GM18951 (cell line): ENCODE data around the gene HOXA13.

Experiments used
- POLR2A ChIP-seq: IDR thresholded peaks from 4 replicates; pipeline ENCODE4 v1.6.1; 2011; ENCODE audit warnings: mild to moderate bottlenecking; ENCODE audit not compliant: insufficient read length, insufficient read depth; ENCODE audit errors: extremely low read depth
- in situ Hi-C: fragments of 300-500 bp; cut with MboI; formaldehyde crosslinking; loops from one replicate; pipeline ENCODE4 v1.12.0; 2022; ENCODE audit warnings: low sequenced_read_pairs, mixed read lengths, inconsistent platforms; ENCODE audit not compliant: unreplicated experiment

HOXA13 gene

DNA sequence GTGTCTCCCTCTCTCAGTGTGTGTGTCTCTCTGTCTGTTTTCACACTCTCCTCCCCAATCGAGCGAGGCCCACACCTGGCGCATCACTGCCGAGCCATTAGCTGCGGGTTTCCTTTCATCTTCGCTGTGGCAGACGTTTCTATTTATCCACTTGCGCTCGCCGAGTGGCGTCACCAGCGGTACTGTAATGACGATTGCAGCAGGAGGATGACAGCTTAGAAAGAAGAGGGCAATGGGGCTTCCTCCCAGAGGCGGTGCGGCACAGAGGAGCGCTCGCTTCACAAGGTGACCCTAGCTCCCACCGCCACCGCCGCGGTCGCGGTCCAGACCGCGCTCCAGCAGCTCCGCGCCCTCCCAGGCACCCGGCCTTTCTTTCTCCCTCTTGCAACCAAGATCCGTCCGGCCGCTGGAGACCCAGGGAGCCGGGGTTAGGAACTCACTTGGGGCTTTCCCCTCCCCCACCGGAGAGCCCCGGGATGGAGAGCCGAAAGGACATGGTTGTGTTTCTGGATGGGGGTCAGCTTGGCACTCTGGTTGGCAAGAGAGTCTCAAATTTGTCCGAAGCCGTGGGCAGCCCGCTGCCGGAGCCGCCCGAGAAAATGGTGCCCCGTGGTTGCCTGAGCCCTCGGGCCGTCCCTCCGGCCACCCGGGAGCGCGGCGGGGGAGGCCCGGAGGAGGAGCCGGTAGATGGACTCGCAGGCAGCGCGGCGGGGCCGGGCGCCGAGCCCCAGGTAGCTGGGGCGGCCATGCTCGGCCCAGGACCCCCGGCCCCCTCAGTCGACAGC lies 42.9 kb upstream of the HOXA13 start, which contains the start of gene EVX1:
Gene EVX1 (plus strand): TSS at position 248 of the 785 bp plus-strand sequence. CDS start 229 bp downstream, at position 477.
- TF ChIP-seq POLR2A = no peak
- in situ Hi-C loops = loop anchor here (10.0 kb wide), 1 partner anchor 48 kb away; no protein-coding TSS in a partner anchor

DNA sequence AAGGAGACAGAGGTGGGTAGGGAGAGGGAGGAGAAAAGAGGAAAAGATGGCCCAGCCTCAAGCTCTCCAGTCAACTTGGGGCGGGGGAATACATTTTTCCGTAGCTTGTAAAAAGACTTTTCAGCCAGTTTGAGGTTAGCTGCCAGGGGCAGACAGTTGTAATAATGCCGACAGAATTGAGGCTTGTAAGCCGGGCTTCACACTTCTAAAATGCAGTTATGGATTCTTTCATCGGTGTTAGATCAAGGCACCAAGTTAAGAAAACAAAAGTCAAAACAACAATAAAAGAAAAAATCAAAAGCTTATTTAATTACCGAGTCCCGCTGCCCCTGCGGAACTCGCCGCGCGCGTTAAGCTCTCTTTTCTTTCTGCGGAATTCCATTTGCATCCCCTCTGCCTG lies 42.3 kb upstream of the HOXA13 start:
- TF ChIP-seq POLR2A = no peak
- in situ Hi-C loops = loop anchor here (10.0 kb wide), 1 partner anchor 47 kb away; no protein-coding TSS in a partner anchor

DNA sequence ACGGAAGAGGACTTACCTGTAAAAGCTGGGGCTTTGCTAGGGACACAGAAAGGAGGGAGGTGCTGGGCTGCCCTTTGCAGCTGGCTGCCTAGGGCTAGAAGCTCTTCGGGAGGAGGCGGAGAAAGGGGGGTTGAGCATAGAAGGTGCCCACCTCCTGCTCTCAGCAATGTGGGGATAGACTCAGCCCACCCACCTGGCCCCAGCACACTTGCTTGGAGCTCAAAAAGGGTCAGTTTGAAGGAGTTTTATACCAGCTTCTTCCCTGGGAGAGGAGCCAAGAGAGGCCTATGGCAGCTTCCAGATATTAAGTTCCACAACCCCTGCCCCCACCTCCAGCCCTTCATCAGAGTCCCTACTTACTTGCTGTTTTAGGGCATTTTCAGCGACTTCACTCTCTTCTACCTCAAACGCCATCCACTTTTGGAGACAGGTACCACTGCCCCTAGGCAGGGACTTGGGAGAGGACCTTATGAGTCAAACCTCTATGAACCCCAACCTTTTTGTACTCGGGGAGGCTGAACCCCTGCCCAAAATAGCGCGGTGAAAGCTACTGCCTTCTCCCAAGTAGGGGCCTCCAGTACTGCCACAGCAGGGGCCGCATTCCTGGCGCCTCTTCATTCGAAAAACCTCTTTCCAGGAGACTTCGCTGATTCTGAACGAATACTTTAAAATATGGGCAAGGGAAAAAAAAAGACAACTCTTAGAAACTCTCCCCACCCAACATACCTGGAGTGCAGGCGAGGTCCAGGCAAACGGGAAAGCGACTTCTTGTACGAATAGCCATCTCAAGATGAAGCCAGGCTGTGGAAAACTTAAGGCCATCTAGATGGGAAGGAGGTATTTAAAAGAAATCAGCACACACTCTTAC lies 41.5 kb upstream of the HOXA13 start:
- in situ Hi-C loops = loop anchor here (10.0 kb wide), 1 partner anchor 47 kb away; no protein-coding TSS in a partner anchor
- no peak for TF ChIP-seq POLR2A

DNA sequence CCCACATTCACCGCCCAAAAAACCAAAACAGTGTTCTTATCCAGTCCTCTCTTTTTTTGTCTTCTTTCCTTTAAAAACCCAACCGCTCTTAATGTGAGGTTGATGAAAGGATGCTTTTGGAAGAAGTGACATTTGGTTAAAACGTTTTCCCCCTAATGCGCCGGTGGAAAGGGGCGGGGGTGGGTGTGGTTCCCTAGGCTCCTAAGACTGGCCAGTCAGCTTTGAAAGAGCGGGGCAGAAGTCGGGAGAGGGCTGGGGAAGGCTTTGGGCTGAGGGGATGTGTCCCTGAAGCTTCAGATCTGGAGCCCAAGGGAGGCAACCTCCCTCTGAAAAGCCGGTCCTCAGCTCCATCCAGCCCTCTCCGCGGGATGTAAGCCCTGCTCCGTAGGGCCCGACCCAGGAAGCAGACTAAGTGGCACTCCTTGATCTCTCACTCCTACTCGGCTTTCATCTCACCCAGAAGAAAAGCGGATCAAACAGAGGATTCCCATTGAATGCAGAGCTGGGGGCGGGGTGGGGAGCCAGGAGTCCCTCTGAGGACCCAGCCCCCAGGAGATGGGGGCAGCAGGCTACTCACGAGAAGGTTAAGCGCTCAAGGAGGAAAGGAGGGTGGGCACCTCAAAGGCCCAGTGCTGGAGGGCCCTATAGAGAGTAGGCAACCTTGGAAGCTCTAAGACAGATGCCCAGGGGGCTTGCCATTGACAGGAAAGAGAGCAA lies 40.3 kb upstream of the HOXA13 start:
- TF ChIP-seq POLR2A = no peak
- in situ Hi-C loops = loop anchor here (10.0 kb wide), 1 partner anchor 45 kb away; no protein-coding TSS in a partner anchor

DNA sequence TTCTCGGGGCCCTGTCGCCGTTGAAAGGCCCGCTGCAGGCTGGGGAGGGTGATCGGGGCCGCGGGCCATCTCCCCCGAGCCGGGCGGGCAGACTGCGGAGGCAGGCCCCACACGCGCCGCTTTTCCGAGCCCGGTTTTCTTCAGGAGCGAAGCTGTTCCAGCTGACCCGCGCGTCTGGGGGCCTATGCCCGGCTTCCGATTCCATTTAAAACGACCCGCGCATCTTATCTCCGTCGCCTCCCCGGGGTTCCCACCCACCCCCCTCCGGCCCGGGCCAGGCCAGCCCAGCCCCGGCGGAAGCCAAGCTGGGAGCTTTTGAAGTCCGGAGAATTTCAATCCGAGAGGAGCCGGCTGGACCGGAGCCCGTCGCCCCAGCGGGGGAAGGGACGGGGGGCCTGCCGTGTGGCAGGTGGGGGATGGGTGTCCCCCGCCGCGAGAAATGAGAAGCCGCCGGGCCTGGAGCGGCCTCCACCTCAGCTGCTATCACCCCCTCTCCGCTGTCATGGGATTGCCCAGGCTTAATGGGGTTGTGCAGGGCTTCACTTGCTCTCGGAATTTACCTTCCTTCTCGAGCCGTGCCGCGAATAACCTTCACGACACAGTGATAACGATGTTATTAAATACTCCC lies 39.6 kb upstream of the HOXA13 start:
- in situ Hi-C loops = loop anchor here (10.0 kb wide), 1 partner anchor 45 kb away; no protein-coding TSS in a partner anchor
- no peak for TF ChIP-seq POLR2A

DNA sequence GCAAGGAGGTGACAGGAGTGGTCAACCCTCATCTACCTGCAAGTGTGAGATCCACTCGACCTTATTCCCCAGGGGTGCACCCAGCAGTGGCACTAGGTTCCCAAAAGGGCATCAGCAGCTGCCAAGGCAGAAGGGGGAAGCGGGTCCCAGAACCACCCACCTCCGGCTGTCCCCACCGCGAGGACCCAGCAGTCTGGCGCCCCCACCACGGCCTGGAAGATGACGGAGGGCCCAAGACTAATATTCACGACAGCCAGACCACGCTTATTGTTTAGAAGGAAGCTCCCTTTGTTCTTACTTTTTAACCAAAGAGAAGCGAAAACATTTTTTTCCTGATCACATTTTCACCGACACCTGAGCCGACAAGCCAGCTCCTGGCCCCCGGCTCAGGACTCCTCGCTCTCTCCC lies 39.1 kb upstream of the HOXA13 start:
- in situ Hi-C loops = no loop called here
- no peak for TF ChIP-seq POLR2A

DNA sequence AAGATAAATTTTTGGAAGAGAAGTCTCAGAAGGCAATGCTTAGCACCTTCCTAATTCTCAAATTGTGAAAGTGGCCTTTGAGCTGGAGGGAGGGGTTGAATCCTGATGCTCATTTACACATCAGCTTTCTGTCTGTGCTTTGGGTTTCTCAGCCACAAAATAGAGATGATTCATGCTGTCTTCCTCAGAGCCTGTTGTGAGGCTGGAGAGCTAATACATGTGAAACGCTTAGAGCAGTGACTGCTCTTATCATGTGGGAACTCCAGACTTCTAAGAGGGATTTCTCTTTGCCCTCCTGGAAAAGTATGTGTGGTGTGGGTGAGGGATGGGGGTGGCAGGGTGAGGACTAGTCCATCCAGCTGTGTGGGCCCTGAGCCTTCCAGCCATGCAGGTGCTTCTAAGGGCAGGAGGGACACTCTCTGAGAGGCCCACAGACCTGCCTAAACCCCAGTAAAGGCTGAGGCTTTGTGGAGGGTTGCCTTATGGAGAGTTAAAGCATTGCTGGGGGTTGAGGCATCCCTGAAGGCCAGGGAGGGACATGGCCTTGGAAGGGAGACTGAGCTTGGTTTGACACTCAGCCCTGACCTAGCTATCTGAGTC lies 37.9 kb upstream of the HOXA13 start:
- in situ Hi-C loops = no loop called here
- no peak for TF ChIP-seq POLR2A

DNA sequence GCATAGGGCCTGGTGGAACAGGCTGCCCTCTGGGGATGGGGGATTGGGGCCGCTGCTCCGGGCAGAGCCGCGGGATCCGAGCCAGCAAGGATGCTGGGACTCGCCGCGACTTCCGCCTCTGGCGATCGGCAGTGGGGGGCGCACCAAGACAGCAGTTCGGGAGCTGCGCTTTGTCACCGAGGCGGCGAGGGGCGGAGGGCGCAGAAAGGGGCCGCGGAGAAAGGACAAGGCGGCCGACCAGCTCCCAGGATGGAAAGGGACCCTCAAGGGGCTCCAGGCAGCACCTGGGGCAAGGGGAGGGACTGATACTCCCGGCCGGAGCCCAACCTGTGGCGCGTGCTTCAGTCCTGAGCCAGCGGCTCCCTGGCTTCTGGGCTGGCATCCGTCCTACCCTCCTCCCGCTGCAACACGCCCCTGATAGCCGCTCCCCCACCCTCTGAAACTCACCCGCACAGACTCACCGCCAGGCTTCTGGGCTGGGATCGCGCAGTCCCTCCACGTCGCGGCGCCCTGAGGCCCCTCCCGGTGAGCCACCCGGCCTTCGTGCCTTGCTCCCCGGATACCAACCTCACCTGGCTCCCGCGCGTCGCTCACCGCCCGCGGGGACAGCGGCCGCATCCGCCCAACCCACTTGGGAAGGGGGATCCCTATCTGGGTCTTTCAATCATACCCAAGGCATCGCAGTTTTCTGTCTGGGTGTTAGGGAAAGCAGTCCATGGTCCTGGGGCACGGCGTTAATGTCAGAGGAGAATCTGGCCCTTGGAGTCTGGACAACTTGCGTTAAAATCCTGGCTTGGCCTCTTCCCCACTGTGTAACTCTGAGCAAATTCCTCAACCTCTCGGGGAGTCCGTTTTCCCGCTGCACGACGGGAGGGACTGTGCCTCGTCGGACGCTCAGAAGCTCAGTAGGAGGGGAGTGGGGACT lies 35.8 kb upstream of the HOXA13 start:
- in situ Hi-C loops = no loop called here
- TF ChIP-seq POLR2A = no peak

DNA sequence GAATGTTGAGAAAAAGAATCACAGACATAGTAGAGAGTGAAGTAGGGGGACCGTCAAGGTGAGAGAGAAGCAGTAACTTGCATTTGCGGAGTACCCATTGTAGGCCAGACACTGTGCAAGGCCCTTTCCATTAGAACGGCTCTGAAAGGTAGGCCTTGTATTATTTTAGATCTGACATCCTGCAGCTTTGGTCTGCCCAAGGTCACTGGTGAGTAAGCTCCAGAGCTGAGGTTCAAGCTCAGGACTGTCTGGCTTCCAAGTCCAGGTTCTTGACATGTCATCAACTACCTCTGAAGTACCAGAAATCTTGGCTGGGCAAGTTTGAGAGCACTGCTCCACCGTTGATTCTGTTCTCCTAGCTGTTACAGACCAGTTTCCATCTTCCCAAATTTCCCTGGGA lies 29.6 kb upstream of the HOXA13 start:
- in situ Hi-C loops = no loop called here
- TF ChIP-seq POLR2A = no peak

DNA sequence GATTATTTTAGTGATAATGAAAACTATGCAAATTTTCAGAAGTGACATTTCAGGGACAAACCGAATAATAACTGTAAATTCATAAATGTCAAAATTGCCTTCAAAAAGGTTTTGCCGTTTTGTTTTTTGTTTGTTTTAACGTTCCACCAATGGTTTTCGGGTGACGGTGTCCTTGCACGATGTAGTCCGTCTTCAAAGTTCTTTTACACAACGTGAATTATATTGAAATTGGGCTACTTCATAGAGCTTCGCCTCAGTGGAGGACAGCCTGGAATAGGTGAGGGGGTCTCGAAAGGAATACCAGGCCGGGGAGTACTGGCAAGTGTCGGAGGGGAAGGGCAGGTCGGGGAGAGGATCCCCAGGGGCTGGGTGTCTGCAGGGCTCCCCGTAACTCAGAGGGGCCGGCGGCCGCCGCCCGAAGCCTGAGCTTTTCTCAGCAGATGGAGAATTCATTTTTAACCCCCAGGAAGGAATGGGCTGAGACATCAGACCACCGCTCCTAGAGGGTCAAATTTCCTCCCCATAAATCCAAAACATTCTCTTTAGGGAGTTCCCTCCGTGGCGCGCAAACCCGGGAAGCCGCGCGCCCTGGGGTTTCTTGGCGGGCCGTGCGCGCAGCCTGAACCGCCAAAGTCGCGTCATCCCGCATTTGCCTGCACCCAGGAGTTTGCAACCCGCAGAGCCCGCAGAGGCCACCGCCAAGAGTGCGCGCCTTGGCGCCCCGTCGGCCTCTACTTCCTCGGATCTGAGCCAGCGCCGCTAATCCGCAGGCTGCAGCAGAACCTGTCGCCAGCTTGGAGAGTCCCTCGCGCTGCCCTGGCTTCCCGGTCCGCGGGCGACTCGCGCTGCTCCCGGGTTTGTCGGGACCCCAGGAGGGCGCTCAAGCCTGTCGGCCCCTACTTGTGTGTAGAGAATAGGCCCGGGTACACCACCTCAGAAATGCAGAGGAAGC lies 25.4 kb upstream of the HOXA13 start:
- TF ChIP-seq POLR2A = no peak
- in situ Hi-C loops = loop anchor here (25.0 kb wide), 1 partner anchor 337 kb away; no protein-coding TSS in a partner anchor

DNA sequence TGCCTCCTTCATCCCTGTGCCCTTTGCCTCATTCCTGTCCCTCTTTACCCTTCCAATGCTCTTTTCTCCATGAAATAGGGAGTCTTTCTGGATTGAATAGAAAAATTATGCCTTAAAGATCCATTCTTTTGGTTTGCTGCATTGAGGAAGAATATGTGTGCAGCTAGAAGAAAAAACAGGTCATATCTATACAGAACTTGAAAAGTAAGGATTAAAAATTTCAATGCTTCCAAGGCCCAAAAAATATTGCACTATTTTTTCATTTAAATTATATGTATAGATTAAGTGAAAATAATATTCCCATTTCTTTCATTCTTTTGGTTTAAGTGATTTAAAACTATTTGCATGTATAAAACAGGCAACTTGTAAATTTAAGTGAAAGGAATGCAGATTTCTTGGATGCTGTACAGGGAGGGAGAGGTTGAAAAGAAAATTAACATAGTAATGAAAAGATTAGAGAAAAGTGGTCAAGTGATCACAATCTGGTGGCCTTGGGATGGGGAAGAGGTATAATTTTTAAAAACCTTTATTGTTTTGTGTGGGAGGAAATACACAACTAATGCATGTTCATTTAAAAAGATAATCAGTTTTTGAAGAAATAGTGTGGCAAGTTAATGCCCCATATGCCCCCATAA lies 24.2 kb upstream of the HOXA13 start:
- no peak for TF ChIP-seq POLR2A
- in situ Hi-C loops = loop anchor here (25.0 kb wide), 1 partner anchor 338 kb away; no protein-coding TSS in a partner anchor
